Activated CD8-positive, alpha-beta memory T cell treated with anti-CD3 and anti-CD28 coated beads, Interleukin-2, amount 50 U/mL, for 1 hour (primary cell): ENCODE results near the gene LRP1.

Experiments
- DNase-seq: peaks from one replicate; pipeline ENCODE4 v3.0.0-alpha.2; 2020; ENCODE audit errors: extremely low read depth

Gene LRP1

DNA sequence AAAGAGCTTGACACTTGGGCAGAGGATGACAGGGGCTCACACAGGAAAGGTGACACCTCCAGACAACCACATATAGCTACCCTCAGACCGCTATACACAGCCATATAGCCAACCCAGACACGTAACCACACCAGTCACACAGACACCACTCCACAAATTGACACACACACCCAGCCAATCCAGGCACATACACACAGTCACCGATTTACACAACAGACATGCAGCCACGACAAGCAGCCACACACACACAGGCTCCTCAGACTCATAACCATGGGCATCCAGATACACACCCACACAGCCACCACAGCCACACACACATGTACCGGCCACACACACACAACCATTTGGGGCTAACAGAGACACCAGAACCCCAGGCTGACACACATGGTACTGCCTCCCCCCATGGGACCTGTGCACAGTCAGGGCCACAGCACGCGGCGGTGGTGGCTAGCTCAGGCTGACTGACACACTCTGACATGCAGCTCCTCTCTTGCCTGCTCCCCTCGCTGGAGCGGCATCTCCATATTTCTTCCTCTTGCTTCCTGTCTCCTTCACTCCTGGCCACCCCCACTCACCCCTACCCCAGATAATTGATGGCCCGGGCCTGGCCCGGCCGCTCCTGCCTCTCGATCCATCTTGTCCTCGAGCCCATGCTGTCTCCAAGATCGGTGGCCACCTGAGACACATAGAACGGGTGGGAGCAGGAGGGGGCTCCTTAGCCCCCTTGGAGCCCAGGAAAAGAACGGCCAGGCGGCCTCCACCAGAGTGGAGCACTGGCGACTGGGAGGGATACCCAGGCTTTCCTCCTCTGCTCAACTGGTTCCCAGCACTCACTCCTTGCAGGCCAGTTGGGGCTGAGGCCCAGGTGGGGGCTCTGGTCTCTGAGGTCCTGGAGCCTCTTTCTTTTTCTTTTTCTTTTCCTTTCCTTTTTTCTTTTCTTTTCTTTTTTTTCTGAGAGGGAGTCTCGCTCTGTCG is 95.2 kb downstream of the LRP1 start:
- DNase-seq = no peak

- DNase-seq = no peak
Observed at GRCh38 chr12:57224278-57224972, 96.1 kb downstream of the LRP1 start.

DNA sequence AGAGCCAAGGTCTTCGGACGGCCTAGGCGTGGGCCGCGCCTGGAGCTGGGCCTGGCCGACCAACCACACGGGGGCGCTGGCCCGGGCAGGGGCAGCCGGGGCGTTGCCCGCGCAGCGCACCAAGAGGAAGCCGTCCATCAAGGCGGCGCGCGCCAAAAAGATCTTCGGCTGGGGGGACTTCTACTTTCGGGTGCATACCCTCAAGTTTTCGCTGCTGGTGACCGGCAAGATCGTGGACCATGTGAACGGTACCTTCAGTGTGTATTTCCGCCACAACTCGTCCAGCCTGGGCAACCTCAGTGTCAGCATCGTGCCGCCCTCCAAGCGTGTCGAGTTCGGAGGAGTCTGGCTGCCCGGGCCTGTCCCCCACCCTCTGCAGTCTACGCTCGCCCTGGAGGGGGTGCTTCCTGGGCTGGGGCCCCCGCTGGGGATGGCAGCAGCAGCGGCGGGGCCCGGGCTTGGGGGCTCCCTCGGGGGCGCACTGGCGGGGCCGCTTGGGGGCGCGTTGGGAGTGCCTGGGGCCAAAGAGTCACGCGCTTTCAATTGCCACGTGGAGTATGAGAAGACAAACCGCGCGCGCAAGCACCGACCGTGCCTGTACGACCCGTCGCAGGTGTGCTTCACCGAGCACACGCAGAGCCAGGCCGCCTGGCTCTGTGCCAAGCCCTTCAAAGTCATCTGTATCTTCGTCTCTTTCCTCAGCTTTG is 96.8 kb downstream of the LRP1 start:
- peak; percentile 53 for DNase-seq

- no peak for DNase-seq
Observed at GRCh38 chr12:57225680-57226210, 97.5 kb downstream of the LRP1 start.

DNA sequence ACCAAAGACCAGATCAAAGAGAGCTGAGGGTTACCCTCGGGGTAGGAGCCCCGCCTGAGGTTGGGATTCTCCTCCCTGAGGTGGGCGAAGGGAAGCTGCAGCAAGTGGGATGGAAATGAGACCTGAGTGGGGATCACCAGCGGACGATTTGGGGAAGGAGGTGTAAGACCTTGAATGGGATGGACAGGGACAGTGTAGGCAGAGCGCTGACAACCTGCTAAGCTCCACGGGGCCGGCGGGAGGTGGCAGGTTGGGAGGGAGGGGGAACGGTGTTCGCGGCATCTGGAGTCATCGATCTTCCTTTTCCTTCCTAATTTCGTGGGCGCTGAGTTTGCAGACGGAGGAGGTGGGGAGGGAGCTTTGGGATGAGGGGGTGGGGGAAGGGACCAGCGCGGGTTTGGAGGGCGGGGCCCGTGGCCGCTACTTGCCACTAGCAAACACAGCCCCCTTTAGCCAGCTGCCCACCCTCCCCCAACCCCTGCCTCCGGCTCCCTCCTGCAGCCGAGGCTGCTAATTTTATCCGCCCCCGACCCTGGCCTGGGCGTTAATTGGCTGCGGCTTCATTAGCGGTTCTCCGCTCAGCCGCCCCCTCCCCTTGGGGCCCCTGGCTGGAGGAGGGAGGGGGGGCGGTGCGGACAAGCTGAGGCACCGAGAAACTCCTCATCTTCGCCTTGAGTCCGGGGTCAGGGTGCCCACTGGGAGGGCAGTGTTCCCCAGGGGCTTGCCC is 98.5 kb downstream of the LRP1 start:
- DNase-seq = no peak

- DNase-seq = no peak
Observed at GRCh38 chr12:57227315-57228115, 99.2 kb downstream of the LRP1 start.

GRCh38 chr12:57229046-57229633 is 100.9 kb downstream of the LRP1 start:
- no peak for DNase-seq

- peak; percentile 88 for DNase-seq
Observed at GRCh38 chr12:57229634-57230380, 101.5 kb downstream of the LRP1 start, which contains the start of gene SHMT2. Gene SHMT2, plus strand, starts transcription at chr12:57229711. Its CDS starts 68 bp downstream, at chr12:57229779.

DNA sequence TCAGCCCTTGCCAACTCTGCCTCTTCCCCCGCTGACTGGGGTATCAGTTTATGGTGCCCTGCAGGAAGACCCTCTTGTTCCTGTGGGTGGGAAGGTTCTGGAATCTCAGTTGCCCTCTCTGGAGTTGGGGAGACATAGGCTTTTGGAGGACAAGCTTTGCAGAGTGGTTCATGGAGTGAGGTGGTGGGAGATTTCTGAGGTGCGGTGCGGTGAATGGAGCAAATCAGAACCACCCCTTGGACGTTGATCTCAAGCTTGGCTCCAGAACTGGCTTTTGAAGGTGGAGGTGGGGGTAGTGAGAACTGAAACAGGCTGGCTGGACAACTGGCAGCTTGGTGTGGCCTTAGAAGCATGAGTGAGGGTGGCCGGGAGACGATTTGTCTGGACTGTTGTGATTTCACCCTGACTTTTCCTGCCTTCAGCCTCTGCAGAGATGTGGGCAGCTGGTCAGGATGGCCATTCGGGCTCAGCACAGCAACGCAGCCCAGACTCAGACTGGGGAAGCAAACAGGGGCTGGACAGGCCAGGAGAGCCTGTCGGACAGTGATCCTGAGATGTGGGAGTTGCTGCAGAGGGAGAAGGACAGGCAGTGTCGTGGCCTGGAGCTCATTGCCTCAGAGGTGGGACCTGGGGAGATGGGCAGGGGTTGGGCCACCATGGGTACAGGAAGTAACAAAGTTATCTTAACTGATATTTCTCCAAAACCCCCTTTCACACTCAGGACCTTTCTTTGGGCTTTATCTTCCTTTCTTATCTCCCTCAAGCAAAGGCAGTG is 102.3 kb downstream of the LRP1 start:
- DNase-seq = no peak

GRCh38 chr12:57231276-57232021 is 103.2 kb downstream of the LRP1 start:
- no peak for DNase-seq

GRCh38 chr12:57232156-57232756 is 104.0 kb downstream of the LRP1 start:
- DNase-seq = no peak

GRCh38 chr12:57233357-57234232 is 105.3 kb downstream of the LRP1 start:
- DNase-seq = no peak

GRCh38 chr12:57234233-57234570 is 105.9 kb downstream of the LRP1 start:
- no peak for DNase-seq

- no peak for DNase-seq
Observed at GRCh38 chr12:57234571-57235016, 106.3 kb downstream of the LRP1 start.

DNA sequence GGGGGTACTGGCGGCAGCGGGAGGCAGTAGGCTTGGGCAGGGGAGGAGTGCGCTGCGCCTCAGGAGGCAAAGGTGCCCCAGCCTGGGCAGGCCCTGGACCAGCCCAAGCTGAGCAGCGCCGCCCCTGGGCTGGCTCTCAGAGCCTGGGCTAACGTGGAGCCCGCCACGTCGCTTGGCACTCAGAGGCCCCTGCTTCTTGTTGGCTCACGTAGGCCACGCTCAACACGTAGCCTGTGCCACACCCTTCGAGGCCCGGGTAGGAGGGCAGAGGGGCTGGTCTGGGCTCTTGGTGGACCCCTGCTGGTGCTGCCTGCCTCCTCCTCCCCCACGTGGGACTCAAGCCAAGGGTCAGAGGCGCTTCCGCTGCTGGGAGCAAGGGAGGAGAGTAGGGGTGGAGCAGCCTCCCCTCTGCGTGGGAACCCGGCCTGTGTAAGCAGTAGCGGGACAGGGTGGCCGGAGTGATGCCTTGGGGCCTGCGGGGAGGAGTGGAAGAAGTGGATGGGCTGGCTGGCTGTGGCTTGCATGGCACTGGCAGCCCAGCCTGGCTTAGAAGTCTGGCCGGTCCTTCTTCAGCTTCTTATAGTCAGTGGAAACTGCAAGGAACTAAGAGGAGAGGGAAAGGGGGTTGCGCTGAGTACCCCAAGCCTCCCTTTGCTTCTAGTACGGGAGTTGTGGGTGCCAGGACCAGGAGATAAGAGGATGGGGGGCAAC is 106.9 kb downstream of the LRP1 start:
- no peak for DNase-seq

- no peak for DNase-seq
Observed at GRCh38 chr12:57235728-57236131, 107.4 kb downstream of the LRP1 start.
